Transverse colon (tissue), 4 donors: Measurements from ENCODE around the gene HSD11B2.

Experiments
- EP300 ChIP-seq: sonication (generic); formaldehyde crosslinking; IDR thresholded peaks from one replicate; pipeline ENCODE4 v1.6.1; 2017; ENCODE audit warnings: antibody characterized with exemption, low read depth
- POLR2A ChIP-seq: fragments of 450-650 bp; IDR thresholded peaks from one replicate; pipeline ENCODE4 v1.6.1; 2016; ENCODE audit warnings: antibody characterized with exemption, mild to moderate bottlenecking, moderate library complexity
- POLR2AphosphoS5 ChIP-seq, 3 donors: sonication (generic); formaldehyde crosslinking; IDR thresholded peaks; one replicate each; pipeline ENCODE4 v1.6.1; 2016; ENCODE audit warnings: antibody characterized with exemption in 3 of 3
- TF ChIP-seq, protein P1 (sequence below), 5 experiments: fragments of 200-600 bp in 3 of 5; fragments of 450-650 bp in 2 of 5; sonication (generic) in 3 of 5; IDR thresholded peaks; 1 replicate in 2 of 5; 2 replicates in 3 of 5; pipeline ENCODE4 v1.5.1; 2016 to 2017; ENCODE audit warnings: antibody characterized with exemption in 5 of 5, inconsistent platforms in 3 of 5, mild to moderate bottlenecking in 2 of 5, moderate library complexity in 1 of 5

DNA sequence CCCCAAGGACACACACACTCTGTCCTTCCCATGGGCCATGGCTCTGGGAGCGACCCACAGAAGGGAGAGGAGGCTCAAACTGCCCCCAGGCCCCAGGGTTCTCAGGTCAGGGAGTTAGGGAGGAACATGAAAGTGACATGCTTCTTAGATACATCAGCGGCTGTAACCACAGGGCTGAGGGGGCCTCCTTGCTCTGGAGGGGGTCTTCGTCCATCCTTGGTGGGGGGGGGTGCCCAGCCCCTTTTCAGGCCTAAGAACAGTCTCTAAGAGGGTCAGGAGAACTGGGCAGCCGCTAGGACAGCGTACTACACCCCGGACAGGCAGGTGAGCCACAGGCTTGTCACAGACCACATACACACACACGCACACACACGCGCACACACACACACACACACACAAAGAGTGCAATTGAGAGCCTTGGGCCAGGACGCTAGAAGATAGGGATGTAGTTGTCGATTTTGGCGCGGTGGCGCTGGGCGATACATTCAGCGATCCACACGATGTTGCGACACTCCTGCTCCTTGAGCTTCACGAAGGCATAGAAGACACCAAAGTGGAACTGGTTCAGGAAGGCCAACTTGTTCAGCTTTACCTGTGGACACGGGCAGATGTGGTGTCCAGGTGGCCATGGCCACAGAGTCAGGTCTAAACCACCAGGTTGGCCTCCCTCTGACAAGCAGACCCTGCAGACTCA is 7.3 kb downstream of the HSD11B2 start:
- TF ChIP-seq, protein P1, sequence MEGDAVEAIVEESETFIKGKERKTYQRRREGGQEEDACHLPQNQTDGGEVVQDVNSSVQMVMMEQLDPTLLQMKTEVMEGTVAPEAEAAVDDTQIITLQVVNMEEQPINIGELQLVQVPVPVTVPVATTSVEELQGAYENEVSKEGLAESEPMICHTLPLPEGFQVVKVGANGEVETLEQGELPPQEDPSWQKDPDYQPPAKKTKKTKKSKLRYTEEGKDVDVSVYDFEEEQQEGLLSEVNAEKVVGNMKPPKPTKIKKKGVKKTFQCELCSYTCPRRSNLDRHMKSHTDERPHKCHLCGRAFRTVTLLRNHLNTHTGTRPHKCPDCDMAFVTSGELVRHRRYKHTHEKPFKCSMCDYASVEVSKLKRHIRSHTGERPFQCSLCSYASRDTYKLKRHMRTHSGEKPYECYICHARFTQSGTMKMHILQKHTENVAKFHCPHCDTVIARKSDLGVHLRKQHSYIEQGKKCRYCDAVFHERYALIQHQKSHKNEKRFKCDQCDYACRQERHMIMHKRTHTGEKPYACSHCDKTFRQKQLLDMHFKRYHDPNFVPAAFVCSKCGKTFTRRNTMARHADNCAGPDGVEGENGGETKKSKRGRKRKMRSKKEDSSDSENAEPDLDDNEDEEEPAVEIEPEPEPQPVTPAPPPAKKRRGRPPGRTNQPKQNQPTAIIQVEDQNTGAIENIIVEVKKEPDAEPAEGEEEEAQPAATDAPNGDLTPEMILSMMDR (IDR thresholded peaks at IDR 0.05): no peak
- TF ChIP-seq POLR2A: no peak
- peak in 2 of 3 donors; percentile 2 to 7 for TF ChIP-seq POLR2AphosphoS5 (IDR thresholded peaks at IDR 0.05)
- no peak for TF ChIP-seq EP300
